CD4-positive, alpha-beta T cell (primary cell): Measurements from ENCODE around the gene PDGFD. TPM values are rescaled to one million over a fixed set of nuclear protein-coding genes. Genes with fewer than 3 reads are reported as not detected.

Experiments used
- ATAC-seq: fragments of 200-7000 bp; cut with Tn5 transposase; one replicate; pipeline ENCODE4 v1.10.0; 2022; ENCODE audit warnings: mild to moderate bottlenecking; ENCODE audit not compliant: poor library complexity
- CTCF ChIA-PET: fragments of 350-600 bp; sonication (Branson Sonifier 250); formaldehyde crosslinking; loops from one replicate; lab custom pipeline; 2021; ENCODE audit warnings: antibody characterized with exemption, inconsistent platforms; lab: Charles Lee
- POLR2A ChIA-PET: fragments of 350-600 bp; sonication (Branson Sonifier 250); formaldehyde crosslinking; loops from one replicate; lab custom pipeline; 2021; ENCODE audit warnings: antibody characterized with exemption, inconsistent platforms; lab: Charles Lee
- DNase-seq, 14 experiments: peaks; one replicate each; pipeline ENCODE4 v3.0.0-alpha.2; 2013 to 2020; ENCODE audit warnings: mixed read lengths in 2 of 14
- H3K27ac ChIP-seq, 2 donors: one replicate each; pipeline versions ENCODE4 v1.5.1 to v1.7.0; 2013; ENCODE audit warnings: low read length in 2 of 2, low read depth in 1 of 2, mild to moderate bottlenecking in 1 of 2
- H3K27me3 ChIP-seq, 2 experiments: 1 replicate in 1 of 2; 2 replicates in 1 of 2; pipeline versions ENCODE4 v1.6.1 to v1.7.0; 2013; ENCODE audit warnings: low read length in 2 of 2, control low read depth in 1 of 2, mild to moderate bottlenecking in 1 of 2, moderate library complexity in 1 of 2; ENCODE audit not compliant: insufficient read depth in 2 of 2, control insufficient read depth in 1 of 2
- H3K36me3 ChIP-seq: one replicate; pipeline ENCODE4 v1.6.1; 2013; ENCODE audit warnings: low read length, control low read depth; ENCODE audit not compliant: insufficient read depth
- H3K4me1 ChIP-seq: one replicate; pipeline ENCODE4 v1.6.1; 2013; ENCODE audit warnings: low read length, control low read depth; ENCODE audit not compliant: insufficient read depth
- H3K4me3 ChIP-seq: one replicate; pipeline ENCODE4 v1.5.1; 2013; ENCODE audit warnings: mild to moderate bottlenecking, low read length, moderate library complexity
- H3K9me3 ChIP-seq, 2 experiments: 1 replicate in 1 of 2; 2 replicates in 1 of 2; pipeline versions ENCODE4 v1.6.1 to v1.7.0; 2013; ENCODE audit warnings: low read length in 2 of 2, mild to moderate bottlenecking in 2 of 2, control low read depth in 1 of 2, moderate library complexity in 1 of 2; ENCODE audit not compliant: control insufficient read depth in 1 of 2, insufficient read depth in 1 of 2
- H3K27ac Mint-ChIP-seq: one replicate; pipeline ENCODE4 v1.8.0; 2020; ENCODE audit warnings: mixed read lengths
- H3K27me3 Mint-ChIP-seq: one replicate; pipeline ENCODE4 v1.8.0; 2021; ENCODE audit warnings: mixed read lengths
- H3K36me3 Mint-ChIP-seq: one replicate; pipeline ENCODE4 v1.8.0; 2021; ENCODE audit warnings: low read depth, mixed read lengths
- H3K4me1 Mint-ChIP-seq: one replicate; pipeline ENCODE4 v1.8.0; 2021; ENCODE audit warnings: low read depth, mixed read lengths
- H3K4me3 Mint-ChIP-seq: one replicate; pipeline ENCODE4 v1.8.0; 2020; ENCODE audit warnings: mild to moderate bottlenecking, mixed read lengths
- H3K9me3 Mint-ChIP-seq: one replicate; pipeline ENCODE4 v1.8.0; 2020; ENCODE audit warnings: mixed read lengths
- intact Hi-C, 2 experiments: fragments of 100-400 bp; cut with DNase I in 1 of 2; cut with micrococcal nuclease in 1 of 2; formaldehyde crosslinking; loops; one replicate each; pipeline versions ENCODE4 v1.15.1 to v1.9.0; 2023 to 2025; cut with DNase I, micrococcal nuclease
- total RNA-seq, 174 experiments: library from RNA in 2 of 174; stranded (reverse) in 2 of 174; gene quantifications; one replicate each; pipeline ENCODE4 v1.2.3 and lab custom pipeline; 2021 to 2026
- TF ChIP-seq, protein P1 (sequence below): fragments of 200-600 bp; IDR thresholded peaks from one replicate; pipeline ENCODE4 v1.8.0; 2022; ENCODE audit warnings: antibody characterized with exemption, mild to moderate bottlenecking

PDGFD gene
- total RNA-seq, 2 experiments from 2014 or later: not detected

DNA sequence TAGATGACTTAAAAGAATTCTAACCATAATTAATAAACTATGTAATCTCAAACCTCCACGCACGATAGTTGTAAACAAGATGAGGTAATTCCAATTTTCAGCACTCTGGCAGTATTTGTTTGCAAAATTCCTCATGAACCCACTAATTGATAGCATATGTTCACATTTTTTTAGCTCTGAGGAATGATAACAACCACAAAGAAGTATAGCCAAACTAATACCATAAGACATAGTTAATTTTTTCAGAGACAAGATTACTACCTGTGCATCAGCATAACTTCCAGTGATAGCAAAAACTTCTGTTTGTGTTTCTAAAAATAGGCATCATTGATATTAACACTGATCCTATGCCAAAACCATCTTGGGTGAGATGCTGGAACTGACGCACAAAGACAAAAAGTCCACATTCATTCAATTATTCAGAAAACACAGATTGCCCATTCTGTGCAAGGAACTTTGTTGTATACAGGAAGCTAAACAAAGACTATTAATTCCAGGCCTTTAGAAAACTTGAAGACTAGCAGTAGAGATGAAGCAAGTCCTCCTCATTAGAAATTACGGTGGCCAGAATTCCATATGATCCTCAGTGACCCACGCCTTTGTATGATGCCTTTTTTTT lies 57.7 kb downstream of the PDGFD start:
- no peaks in the 10 kb centered on the region for H3K36me3 Mint-ChIP-seq
- no peaks in the 10 kb centered on the region for H3K9me3 Mint-ChIP-seq
- CTCF ChIA-PET: no interaction called here
- Histone ChIP-seq H3K27ac (no peak overlapping the region), H3K36me3 (no peaks in the 10 kb centered on the region), H3K4me1 (no peaks in the 10 kb centered on the region), H3K27me3 (no peaks in the 10 kb centered on the region), H3K9me3 (no peaks in the 10 kb centered on the region), H3K4me3 (no peak overlapping the region)
- ATAC-seq (no peak), DNase-seq (no peak)
- no peaks in the 10 kb centered on the region for H3K27me3 Mint-ChIP-seq
- no peak overlapping the region for H3K4me3 Mint-ChIP-seq
- intact Hi-C loops: no loop called here
- POLR2A ChIA-PET: no interaction called here
- no peaks in the 10 kb centered on the region for H3K4me1 Mint-ChIP-seq
- TF ChIP-seq, protein P1, sequence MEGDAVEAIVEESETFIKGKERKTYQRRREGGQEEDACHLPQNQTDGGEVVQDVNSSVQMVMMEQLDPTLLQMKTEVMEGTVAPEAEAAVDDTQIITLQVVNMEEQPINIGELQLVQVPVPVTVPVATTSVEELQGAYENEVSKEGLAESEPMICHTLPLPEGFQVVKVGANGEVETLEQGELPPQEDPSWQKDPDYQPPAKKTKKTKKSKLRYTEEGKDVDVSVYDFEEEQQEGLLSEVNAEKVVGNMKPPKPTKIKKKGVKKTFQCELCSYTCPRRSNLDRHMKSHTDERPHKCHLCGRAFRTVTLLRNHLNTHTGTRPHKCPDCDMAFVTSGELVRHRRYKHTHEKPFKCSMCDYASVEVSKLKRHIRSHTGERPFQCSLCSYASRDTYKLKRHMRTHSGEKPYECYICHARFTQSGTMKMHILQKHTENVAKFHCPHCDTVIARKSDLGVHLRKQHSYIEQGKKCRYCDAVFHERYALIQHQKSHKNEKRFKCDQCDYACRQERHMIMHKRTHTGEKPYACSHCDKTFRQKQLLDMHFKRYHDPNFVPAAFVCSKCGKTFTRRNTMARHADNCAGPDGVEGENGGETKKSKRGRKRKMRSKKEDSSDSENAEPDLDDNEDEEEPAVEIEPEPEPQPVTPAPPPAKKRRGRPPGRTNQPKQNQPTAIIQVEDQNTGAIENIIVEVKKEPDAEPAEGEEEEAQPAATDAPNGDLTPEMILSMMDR: no peak
- no peak overlapping the region for H3K27ac Mint-ChIP-seq

DNA sequence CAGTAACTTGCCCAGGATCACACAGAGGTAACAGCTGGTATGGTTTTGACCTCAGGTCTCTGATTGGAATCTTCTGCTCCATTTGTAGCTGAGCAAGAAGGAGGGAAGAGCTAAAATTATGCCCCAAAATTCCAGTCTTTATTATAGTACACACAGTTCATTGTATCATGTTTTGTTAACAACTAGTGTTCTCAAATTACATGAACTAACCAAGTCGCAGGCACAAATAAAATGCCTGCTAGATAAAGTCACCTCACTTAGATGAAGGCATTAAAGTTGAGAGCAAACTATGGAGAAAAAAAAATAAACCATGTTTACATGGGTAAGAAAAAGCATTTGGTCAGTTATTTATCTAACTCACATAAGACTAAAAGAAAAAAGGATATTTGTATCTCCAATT lies 58.8 kb downstream of the PDGFD start:
- intact Hi-C loops: no loop called here
- no peak for DNase-seq
- no peak for ATAC-seq
- Mint-ChIP-seq H3K4me3 (no peak overlapping the region), H3K4me1 (no peaks in the 10 kb centered on the region), H3K9me3 (no peaks in the 10 kb centered on the region), H3K27ac (no peak overlapping the region), H3K36me3 (no peaks in the 10 kb centered on the region), H3K27me3 (no peaks in the 10 kb centered on the region)
- TF ChIP-seq, protein P1: no peak
- ChIA-PET CTCF (no interaction called here), POLR2A (no interaction called here)
- H3K36me3 ChIP-seq: no peaks in the 10 kb centered on the region
- H3K4me3 ChIP-seq: no peak overlapping the region
- H3K27me3 ChIP-seq: no peaks in the 10 kb centered on the region
- no peaks in the 10 kb centered on the region for H3K9me3 ChIP-seq
- no peak overlapping the region for H3K27ac ChIP-seq
- H3K4me1 ChIP-seq: no peaks in the 10 kb centered on the region

DNA sequence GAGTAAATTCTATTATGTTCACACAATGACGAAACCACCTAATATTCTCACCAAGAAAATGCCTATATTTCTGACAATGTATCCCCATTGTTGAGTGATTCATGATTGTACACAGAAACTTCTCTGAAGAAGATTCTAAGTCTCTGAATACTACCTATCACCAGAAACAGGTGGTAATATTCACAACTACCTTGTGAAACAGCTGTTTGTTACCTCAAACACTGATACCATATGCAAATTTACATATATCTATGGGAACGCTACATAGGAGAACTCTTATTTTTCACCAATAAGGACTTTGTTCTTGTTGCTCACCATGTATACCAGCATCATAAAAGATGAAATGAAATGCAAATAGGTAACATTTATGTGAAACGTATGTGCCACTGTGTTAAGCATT lies 59.3 kb downstream of the PDGFD start:
- no peaks in the 10 kb centered on the region for H3K4me1 Mint-ChIP-seq
- H3K27me3 Mint-ChIP-seq: no peaks in the 10 kb centered on the region
- ChIA-PET CTCF (interaction anchor here (1.2 kb wide), 1 partner anchor 9 kb away, joined by 3 read pairs; no protein-coding TSS in a partner anchor), POLR2A (no interaction called here)
- Histone ChIP-seq H3K27me3 (no peaks in the 10 kb centered on the region), H3K9me3 (no peaks in the 10 kb centered on the region), H3K27ac (no peak overlapping the region), H3K4me3 (no peak overlapping the region), H3K4me1 (no peaks in the 10 kb centered on the region), H3K36me3 (no peaks in the 10 kb centered on the region)
- H3K9me3 Mint-ChIP-seq: no peaks in the 10 kb centered on the region
- intact Hi-C loops: no loop called here
- ATAC-seq (no peak), DNase-seq (no peak)
- no peak overlapping the region for H3K4me3 Mint-ChIP-seq
- no peak overlapping the region for H3K27ac Mint-ChIP-seq
- TF ChIP-seq, protein P1: no peak
- H3K36me3 Mint-ChIP-seq: no peaks in the 10 kb centered on the region
